Stimulated activated memory B cell treated with anti-CD40 and anti-IgM and Interleukin-4, amounts not matched to agents 10 μg/mL and 1 μg/mL and 100 μg/mL, for 72 hours (primary cell): ENCODE measurements around the gene RPL13A.
A peak's percentile ranks its signal among the peaks of the same experiment; 100 is the strongest.

Experiments
- ATAC-seq: fragments of 150-1000 bp; cut with Tn5 transposase; 2 replicates; pipeline ENCODE4 v1.10.0; 2021
- H3K27ac Mint-ChIP-seq: one replicate; pipeline ENCODE4 v1.8.0; 2022; ENCODE audit warnings: mild to moderate bottlenecking, mixed read lengths
- H3K27me3 Mint-ChIP-seq: one replicate; pipeline ENCODE4 v1.8.0; 2022; ENCODE audit warnings: mixed read lengths
- H3K36me3 Mint-ChIP-seq: one replicate; pipeline ENCODE4 v1.8.0; 2022; ENCODE audit warnings: mixed read lengths
- H3K4me1 Mint-ChIP-seq: one replicate; pipeline ENCODE4 v1.8.0; 2022; ENCODE audit warnings: mixed read lengths
- H3K4me3 Mint-ChIP-seq: one replicate; pipeline ENCODE4 v1.8.0; 2022; ENCODE audit warnings: mild to moderate bottlenecking, moderate library complexity, mixed read lengths
- H3K9me3 Mint-ChIP-seq: one replicate; pipeline ENCODE4 v1.8.0; 2022; ENCODE audit warnings: mixed read lengths

RPL13A gene

DNA sequence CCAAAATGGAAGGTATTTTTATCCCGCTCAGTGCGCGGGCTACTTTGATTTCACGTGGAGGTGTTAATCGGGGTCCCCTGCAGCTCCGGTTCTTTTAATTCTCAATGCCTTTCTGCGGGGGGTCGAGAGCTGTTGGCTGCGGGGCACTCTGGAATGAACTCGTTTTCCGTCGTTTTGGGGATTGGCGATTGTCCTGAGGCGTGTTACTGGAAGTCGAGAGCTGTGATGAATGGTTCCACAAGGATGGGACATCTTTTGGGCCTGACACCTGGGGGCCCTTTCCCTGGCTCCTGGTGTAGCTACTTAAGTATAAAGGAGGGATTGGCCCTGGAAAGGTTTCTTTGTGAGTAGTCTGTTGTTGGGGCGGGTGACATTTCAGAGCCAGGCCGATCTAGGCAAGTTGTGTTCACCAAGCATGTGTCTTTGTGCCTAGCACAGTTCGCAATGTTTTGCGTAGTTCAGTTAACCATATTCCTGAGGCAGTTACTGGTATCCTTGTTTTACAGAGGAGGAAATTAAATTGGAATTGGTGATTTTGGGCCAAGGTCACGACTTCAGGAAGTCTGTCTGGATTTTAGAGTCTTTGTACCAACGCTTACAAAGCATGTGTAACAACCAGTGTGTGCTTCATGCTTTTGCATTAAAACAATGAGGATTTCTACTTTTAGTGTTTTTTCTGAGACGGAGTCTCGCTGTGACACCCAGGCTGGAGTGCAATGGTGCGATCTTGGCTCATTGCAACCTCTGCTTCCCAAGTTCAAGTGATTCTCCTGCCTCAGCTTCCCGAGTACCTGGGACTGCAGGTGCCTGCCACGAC, 846 bp downstream of the RPL13A start:
- Mint-ChIP-seq H3K4me1 (peaks cover 51% of the 10 kb centered on the region), H3K27me3 (no peaks in the 10 kb centered on the region), H3K36me3 (peaks cover 57% of the 10 kb centered on the region), H3K27ac (peak overlapping the region; percentile 98), H3K4me3 (peak overlapping the region; percentile 99), H3K9me3 (no peaks in the 10 kb centered on the region)
- no peak for ATAC-seq

- H3K36me3 Mint-ChIP-seq: peaks cover 57% of the 10 kb centered on the region
- H3K9me3 Mint-ChIP-seq: no peaks in the 10 kb centered on the region
- peak overlapping the region; percentile 99 for H3K4me3 Mint-ChIP-seq
- peak overlapping the region; percentile 98 for H3K27ac Mint-ChIP-seq
- no peak for ATAC-seq
- H3K27me3 Mint-ChIP-seq: no peaks in the 10 kb centered on the region
- peaks cover 54% of the 10 kb centered on the region for H3K4me1 Mint-ChIP-seq
Measured at GRCh38 chr19:49488863-49489537, 1.6 kb downstream of the RPL13A start.

GRCh38 chr19:49489601-49490167, 2.3 kb downstream of the RPL13A start:
- Mint-ChIP-seq H3K4me1 (peaks cover 54% of the 10 kb centered on the region), H3K36me3 (peaks cover 57% of the 10 kb centered on the region), H3K4me3 (peak overlapping the region; percentile 99), H3K27ac (peak overlapping the region; percentile 98), H3K9me3 (no peaks in the 10 kb centered on the region), H3K27me3 (no peaks in the 10 kb centered on the region)
- peak; percentile 37 for ATAC-seq

- no peak for ATAC-seq
- Mint-ChIP-seq H3K9me3 (no peaks in the 10 kb centered on the region), H3K36me3 (peaks cover 57% of the 10 kb centered on the region), H3K27ac (peak overlapping the region; percentile 98), H3K4me3 (peak overlapping the region; percentile 99), H3K27me3 (no peaks in the 10 kb centered on the region), H3K4me1 (peaks cover 54% of the 10 kb centered on the region)
Measured at GRCh38 chr19:49490287-49491029, 3.0 kb downstream of the RPL13A start.

DNA sequence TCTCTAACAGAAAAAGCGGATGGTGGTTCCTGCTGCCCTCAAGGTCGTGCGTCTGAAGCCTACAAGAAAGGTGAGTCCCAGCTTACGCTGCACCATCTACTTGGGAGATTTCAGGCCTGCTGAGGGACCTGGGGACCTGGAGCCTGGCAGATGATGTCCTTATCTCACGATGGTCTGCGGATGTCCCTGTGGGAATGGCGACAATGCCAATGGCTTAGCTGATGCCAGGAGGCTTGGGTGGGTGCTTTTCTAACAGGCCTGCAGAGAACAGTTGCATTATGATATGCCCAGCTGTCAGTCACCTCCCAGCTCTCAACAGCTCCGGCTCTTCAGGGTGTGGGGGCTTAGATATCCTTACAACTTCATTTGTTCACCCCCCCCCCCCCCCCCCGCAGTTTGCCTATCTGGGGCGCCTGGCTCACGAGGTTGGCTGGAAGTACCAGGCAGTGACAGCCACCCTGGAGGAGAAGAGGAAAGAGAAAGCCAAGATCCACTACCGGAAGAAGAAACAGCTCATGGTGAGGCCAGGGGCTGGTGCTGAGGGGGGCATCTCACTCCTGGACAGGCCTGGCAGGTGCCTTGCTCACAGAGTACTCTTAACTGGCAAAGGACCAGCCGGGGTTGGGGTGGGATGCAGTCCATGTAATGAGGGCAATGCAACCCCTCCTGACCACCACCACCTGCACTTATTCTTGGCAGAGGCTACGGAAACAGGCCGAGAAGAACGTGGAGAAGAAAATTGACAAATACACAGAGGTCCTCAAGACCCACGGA, 3.8 kb downstream of the RPL13A start:
- no peaks in the 10 kb centered on the region for H3K27me3 Mint-ChIP-seq
- peak overlapping the region; percentile 98 for H3K27ac Mint-ChIP-seq
- H3K4me3 Mint-ChIP-seq: peak overlapping the region; percentile 64
- H3K36me3 Mint-ChIP-seq: peaks cover 59% of the 10 kb centered on the region
- peaks cover 49% of the 10 kb centered on the region for H3K4me1 Mint-ChIP-seq
- H3K9me3 Mint-ChIP-seq: no peaks in the 10 kb centered on the region
- ATAC-seq: no peak

GRCh38 chr19:49491804-49492572, 4.6 kb downstream of the RPL13A start:
- H3K27ac Mint-ChIP-seq: peak overlapping the region; percentile 98
- H3K36me3 Mint-ChIP-seq: peaks cover 67% of the 10 kb centered on the region
- no peaks in the 10 kb centered on the region for H3K27me3 Mint-ChIP-seq
- no peak for ATAC-seq
- H3K9me3 Mint-ChIP-seq: no peaks in the 10 kb centered on the region
- no peak overlapping the region for H3K4me3 Mint-ChIP-seq
- H3K4me1 Mint-ChIP-seq: peaks cover 48% of the 10 kb centered on the region

GRCh38 chr19:49492573-49493405, 5.4 kb downstream of the RPL13A start:
- H3K9me3 Mint-ChIP-seq: no peaks in the 10 kb centered on the region
- no peak for ATAC-seq
- H3K27ac Mint-ChIP-seq: peak overlapping the region; percentile 98
- peak overlapping the region; percentile 12 for H3K4me3 Mint-ChIP-seq
- peaks cover 56% of the 10 kb centered on the region for H3K4me1 Mint-ChIP-seq
- peaks cover 70% of the 10 kb centered on the region for H3K36me3 Mint-ChIP-seq
- no peaks in the 10 kb centered on the region for H3K27me3 Mint-ChIP-seq

DNA sequence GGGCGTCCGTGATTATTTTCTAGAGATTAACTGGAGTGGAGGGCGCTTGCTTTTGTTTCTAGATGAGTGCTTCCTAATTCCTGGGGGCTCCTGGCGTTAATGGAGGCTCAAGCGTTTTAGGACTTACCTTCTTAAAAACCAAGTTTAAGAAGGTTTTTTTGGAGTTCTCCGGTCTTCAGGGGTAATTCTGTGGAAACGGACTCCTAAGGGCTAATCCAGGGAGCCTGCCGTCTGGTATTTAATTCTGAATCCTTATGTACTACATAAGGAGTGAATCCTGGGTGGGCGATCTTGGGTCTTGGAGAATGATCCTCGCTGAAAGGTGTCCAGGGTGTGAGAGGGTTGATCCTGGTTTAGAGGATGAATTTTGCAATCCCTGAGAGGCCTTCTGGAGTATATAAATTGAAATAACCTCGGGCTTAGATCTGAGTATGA, 9.2 kb downstream of the RPL13A start:
- H3K27me3 Mint-ChIP-seq: no peaks in the 10 kb centered on the region
- peaks cover 60% of the 10 kb centered on the region for H3K36me3 Mint-ChIP-seq
- no peak for ATAC-seq
- H3K27ac Mint-ChIP-seq: peak overlapping the region; percentile 98
- peaks cover 63% of the 10 kb centered on the region for H3K4me1 Mint-ChIP-seq
- no peaks in the 10 kb centered on the region for H3K9me3 Mint-ChIP-seq
- peak overlapping the region; percentile 91 for H3K4me3 Mint-ChIP-seq

DNA sequence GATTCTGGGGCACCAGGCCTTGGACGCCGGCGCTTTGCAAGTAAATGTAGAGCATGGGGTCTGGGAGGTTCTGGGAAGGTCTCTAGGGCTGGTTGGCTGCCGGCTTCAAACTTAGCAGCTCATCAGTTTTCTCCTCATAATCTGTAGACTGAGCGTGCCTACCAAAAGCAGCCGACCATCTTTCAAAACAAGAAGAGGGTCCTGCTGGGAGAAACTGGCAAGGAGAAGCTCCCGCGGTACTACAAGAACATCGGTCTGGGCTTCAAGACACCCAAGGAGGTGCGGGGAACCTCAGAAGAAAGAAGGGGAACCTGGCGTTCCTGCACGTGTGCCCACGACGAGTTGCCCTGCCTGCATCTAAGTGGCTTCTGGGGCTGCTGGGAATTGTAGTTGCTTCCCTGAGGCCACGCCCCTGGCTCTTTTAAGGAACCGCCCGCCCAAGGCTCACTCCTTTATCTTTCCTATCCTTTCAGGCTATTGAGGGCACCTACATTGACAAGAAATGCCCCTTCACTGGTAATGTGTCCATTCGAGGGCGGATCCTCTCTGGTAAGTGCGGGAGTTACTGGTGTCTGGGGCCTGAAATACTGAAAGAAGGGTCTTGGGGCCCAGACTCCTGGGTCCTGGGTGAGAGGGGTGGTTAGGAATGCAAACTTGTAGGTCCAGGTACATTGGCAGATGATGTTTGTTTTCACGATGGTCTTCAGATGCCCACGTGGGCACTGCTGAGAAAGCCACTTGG, 9.8 kb downstream of the RPL13A start:
- Mint-ChIP-seq H3K4me1 (peaks cover 63% of the 10 kb centered on the region), H3K9me3 (no peaks in the 10 kb centered on the region), H3K27ac (peak overlapping the region; percentile 98), H3K4me3 (peak overlapping the region; percentile 91), H3K27me3 (no peaks in the 10 kb centered on the region), H3K36me3 (peaks cover 54% of the 10 kb centered on the region)
- peak; percentile 37 for ATAC-seq

DNA sequence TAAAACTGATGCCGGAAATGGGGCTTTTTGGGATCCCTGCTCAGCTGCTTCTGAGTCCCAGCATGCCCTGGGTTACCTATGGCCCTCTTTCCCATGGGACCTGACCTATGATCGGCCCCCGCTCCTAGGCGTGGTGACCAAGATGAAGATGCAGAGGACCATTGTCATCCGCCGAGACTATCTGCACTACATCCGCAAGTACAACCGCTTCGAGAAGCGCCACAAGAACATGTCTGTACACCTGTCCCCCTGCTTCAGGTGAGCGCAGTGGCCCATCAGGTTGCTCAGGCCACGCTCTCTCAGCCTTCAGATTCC, 10.3 kb downstream of the RPL13A start:
- peaks cover 49% of the 10 kb centered on the region for H3K36me3 Mint-ChIP-seq
- H3K27me3 Mint-ChIP-seq: no peaks in the 10 kb centered on the region
- H3K4me1 Mint-ChIP-seq: peaks cover 63% of the 10 kb centered on the region
- peak overlapping the region; percentile 91 for H3K4me3 Mint-ChIP-seq
- no peak for ATAC-seq
- H3K9me3 Mint-ChIP-seq: no peaks in the 10 kb centered on the region
- peak overlapping the region; percentile 98 for H3K27ac Mint-ChIP-seq

DNA sequence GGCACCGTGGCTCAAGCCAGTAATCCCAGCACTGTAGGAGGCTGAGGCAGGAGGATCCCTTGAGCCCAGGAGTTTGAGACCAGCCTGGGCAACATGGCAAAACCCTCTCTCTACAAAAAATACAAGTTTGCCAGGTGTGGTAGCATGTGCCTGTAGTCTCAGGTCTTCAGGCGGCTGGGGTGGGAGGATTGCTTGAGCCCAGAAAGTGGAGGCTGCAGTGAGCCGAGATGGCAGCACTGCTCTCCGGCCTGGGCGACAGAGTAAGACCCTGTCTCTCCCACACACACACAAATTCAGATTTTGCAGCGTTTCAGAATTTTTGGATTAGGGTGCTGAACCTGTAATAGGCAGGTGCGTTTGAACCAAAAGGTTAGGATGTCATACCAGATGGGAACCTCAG, 11.1 kb downstream of the RPL13A start:
- no peak for ATAC-seq
- Mint-ChIP-seq H3K36me3 (peaks cover 44% of the 10 kb centered on the region), H3K9me3 (no peaks in the 10 kb centered on the region), H3K27me3 (no peaks in the 10 kb centered on the region), H3K4me3 (peak overlapping the region; percentile 91), H3K27ac (peak overlapping the region; percentile 98), H3K4me1 (peaks cover 63% of the 10 kb centered on the region)

GRCh38 chr19:49499030-49499670, 11.7 kb downstream of the RPL13A start:
- ATAC-seq: no peak

More at GRCh38 chr19:49499030-49499670, 11.7 kb downstream of the RPL13A start:
- peak overlapping the region; percentile 98 for H3K27ac Mint-ChIP-seq
- no peaks in the 10 kb centered on the region for H3K27me3 Mint-ChIP-seq
- H3K36me3 Mint-ChIP-seq: peaks cover 44% of the 10 kb centered on the region
- no peaks in the 10 kb centered on the region for H3K9me3 Mint-ChIP-seq
- peak overlapping the region; percentile 91 for H3K4me3 Mint-ChIP-seq
- peaks cover 62% of the 10 kb centered on the region for H3K4me1 Mint-ChIP-seq
